ENCODE measurements around the gene WNT9B.

DNA sequence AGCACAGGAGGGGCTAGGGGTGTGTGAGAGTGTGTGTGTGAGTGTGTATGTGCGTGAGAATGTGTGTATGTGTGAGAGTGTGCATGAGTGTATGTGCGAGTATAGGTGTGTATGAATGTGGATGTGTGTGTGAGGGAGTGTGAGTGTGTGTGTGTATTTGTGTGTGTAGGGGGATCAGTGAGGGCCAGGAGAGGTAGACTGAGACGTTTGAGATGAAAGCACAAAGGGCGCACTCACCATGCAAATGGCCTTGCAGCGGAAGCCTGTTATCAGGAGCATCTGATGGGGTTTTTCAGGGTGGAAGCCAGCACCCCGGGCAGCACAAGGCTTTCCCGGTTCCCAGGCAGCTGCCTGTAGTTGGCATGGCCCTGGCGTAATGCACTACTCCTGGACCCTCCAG, 14.9 kb downstream of the WNT9B start:
- TF ChIP-seq TBP (optimal IDR thresholded peaks at IDR 0.05; ENCODE audit: low read depth, low read length) = no peak
- TF ChIP-seq, protein P1, sequence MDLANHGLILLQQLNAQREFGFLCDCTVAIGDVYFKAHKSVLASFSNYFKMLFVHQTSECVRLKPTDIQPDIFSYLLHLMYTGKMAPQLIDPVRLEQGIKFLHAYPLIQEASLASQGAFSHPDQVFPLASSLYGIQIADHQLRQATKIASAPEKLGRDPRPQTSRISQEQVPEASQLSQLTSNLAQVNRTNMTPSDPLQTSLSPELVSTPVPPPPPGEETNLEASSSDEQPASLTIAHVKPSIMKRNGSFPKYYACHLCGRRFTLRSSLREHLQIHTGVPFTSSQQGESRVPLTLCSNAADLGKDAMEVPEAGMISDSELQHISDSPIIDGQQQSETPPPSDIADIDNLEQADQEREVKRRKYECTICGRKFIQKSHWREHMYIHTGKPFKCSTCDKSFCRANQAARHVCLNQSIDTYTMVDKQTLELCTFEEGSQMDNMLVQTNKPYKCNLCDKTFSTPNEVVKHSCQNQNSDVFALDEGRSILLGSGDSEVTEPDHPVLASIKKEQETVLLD (IDR thresholded peaks at IDR 0.05) = no peak
- TF ChIP-seq ZBTB8A (IDR thresholded peaks at IDR 0.05; ENCODE audit: partially characterized antibody) = no peak
- TF ChIP-seq POLR2A (conservative IDR thresholded peaks at IDR 0.05) = no peak
- no peak for TF ChIP-seq MAFK (IDR thresholded peaks at IDR 0.05; ENCODE audit: low read length)
- no peak for TF ChIP-seq ZFP30 (CRISPR knock-in tag; IDR thresholded peaks at IDR 0.05; ENCODE audit: borderline replicate concordance)
- no peak for TF ChIP-seq TFAP4 (CRISPR knock-in tag; IDR thresholded peaks at IDR 0.05; ENCODE audit: borderline replicate concordance)
- no peak for TF ChIP-seq ZBTB49 (CRISPR knock-in tag; IDR thresholded peaks at IDR 0.05; ENCODE audit: borderline replicate concordance)

Measured in K562 (cell line).